Fibroblast of lung (primary cell): Measurements from ENCODE around the gene MED15.

Source experiments
- CTCF ChIP-seq, 2 donors: IDR thresholded peaks in 1 of 2; conservative IDR thresholded peaks in 1 of 2; 1 replicate in 1 of 2; 2 replicates in 1 of 2; pipeline ENCODE4 v1.5.1; 2011 to 2012; ENCODE audit warnings: low read length in 2 of 2, control low read depth in 1 of 2, inconsistent platforms in 1 of 2, low read depth in 1 of 2, mild to moderate bottlenecking in 1 of 2
- EZH2 ChIP-seq: IDR thresholded peaks from 2 replicates; pipeline ENCODE4 v1.5.1; 2012; ENCODE audit warnings: low read length, control low read depth, mild to moderate bottlenecking; ENCODE audit errors: missing control alignments

DNA sequence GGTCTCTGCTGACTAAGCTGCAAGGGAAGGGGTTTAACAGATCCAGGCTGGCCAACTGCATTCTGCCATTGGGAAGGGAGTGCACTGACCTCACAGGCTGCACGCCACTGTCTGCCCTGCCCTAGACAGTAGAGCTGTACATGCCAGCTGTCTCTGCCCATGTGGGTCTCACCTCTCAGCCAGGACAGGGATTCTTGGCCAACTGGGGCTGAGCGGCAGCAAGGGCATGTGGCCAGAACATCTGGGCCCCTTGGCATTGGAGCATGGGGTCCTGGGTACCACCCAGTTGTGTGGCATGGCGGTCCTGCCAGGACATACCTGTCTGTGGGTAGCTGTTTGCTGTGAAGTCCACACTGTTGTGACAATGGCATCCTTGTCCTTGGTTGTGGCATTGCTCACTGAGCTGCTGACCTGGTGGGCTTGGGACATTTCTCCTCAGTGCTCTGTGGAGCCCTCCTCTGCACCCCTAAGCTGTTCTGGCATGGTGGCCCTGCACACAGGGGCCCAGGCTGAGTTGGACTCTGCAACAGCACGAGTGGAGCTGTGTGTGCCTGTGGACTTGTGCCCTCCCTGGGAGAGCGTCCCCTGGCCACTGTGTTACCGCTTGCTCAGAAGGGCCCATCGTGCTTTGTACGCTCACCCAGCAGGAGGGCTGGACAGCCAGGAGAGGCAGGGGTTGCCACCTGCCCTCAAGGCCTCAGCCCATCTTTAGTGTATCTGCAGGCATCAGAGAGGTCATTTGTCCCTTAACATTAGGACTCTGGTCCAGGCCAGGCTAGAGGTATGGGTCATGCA lies 46.7 kb downstream of the MED15 start:
- TF ChIP-seq CTCF (conservative IDR thresholded peaks at IDR 0.05 in 1 of 2, IDR thresholded peaks at IDR 0.05 in 1 of 2; ENCODE audit: low read depth in 1 of 2, low read length in 2 of 2) = no peak
- TF ChIP-seq EZH2 = no peak
